NK-92 treated with Interleukin-12 subunit alpha and Interleukin-12 subunit beta, amount 100 ng/mL, for 24 hours (cell line): ENCODE results near the gene ZNF710.
A peak's percentile ranks its signal among the peaks of the same experiment; 100 is the strongest.

Source experiments
- DNase-seq: peaks from one replicate; lab custom pipeline; 2025; lab: John Stamatoyannopoulos, UW

The ZNF710 gene

DNA sequence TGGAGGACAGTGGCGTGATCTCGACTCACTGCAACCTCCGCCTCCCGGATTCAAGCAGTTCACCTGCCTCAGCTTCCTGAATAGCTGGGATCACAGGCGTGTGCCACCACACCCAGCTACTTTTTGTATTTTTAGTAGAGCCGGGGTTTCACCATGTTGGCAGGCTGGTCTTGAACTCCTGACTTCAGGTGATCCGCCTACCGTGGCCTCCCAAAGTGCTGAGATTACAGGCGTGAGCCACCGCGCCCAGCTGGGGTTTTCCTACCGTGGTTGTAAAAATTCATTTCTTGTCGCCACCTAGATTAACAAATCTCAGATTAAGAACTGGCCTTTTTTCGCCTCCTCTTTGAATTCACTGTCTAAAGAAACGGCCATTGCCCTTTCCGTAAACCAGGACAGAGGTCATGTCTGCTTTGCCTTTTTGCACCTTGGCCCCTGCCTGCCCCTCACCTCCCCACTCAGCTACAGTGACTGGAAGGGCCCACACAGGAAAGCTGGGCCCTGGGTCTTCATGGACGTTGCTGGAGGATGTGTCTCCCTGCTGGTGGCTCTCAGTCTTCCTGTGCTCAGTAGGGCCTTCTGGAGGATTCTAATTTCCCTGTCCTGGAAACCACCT is 17.2 kb downstream of the ZNF710 start:
- DNase-seq, result no peak

DNA sequence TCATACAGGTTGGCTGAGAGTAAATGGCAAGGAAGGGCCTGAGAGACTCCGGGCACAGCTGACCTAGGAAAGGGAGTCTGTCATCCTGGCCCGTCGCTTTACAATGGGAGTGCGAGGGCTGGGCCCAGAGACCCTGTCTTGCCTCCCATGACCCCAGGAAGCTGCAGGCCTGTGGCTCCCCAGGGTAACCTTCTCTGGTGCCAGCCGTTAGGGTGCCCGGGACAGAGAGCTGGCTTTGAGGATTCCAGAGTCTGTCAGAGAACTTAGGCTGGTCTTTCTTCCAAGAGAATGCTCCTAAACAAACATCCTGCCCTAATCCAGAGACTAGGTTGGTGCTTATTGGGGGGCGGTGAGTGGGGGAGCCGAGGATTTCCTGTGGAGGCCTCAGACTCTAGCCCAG is 18.5 kb downstream of the ZNF710 start:
- no peak for DNase-seq

DNA sequence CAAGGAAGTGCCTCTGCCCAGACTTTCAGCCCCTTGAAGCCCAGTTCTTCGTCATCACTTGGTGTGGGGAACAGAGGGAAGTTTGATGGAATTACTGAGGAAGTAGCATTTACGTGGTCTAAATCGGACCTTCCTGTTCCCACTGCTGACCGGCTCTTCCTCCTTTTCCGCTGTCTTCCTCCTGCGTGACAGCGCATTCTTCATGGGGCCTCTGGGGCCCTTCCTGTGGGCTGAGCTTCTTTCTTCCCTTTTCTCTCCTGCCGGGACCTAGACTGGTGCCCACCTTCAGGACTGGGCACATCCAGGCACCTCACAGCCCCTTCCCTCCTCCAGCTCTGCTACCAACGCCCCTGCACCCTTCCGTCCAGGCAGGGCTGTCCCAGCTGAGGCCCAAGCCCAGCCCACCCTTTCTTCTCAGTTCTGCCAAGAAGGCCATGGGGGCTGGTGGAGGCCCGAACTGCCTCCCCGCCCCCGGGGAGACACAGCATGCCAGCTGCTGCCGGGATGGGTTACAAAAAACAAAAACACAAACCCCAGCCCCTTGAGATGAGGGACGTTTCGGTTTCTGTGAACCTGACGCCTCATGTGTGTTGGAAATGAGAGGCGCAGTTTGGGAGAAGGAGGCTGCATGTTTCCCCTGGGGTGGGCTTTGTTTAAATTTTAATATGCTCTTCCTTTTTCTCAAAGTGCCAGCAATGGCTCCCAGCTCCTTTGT is 19.1 kb downstream of the ZNF710 start:
- DNase-seq, result no peak

DNA sequence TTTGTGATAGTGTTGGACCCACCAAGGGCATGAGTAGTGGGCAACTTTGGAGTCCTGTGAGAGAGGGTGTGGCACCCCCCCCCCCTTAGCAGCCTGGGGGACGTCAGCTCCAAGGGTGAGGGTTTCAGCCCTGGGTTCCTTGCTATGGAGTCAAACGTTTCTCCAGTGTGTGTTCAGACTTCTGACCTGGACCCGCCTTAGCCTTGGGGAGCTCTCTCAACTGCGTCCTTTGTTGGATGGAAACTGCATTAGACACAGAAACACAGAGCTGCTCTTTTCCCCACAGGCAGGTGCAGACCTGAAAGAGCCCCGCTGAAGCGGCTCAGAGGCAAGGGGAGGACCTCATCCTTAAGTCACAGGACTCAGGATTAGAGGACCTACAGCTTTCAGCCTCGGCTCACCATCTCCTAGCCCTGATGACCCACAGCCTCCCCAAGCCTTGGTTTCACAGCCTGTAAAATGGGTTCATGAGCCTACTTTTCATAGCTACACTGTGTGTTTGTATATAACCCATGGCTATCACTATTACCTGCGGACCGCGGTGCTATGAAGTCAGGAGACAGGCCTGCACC is 19.9 kb downstream of the ZNF710 start:
- DNase-seq, result no peak

DNA sequence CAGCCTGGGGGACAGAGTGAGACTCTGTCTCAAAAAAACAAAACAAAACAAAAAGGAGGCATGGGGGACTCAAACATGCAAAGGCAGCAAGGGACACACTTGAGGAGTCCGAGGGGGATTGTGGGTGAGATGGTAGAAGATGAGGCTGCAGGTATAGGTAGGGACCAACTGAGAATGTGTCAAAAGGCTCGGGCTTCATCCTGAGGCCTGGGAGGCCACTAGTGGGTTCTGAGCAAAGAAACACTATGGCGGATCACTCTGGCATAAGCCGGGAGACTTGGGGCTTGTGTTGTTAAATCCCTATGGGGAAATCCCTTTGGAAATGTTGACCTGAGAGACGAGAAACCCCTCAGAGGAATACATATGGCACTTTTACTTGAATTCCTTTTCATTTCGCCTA is 21.2 kb downstream of the ZNF710 start:
- DNase-seq, result no peak

DNA sequence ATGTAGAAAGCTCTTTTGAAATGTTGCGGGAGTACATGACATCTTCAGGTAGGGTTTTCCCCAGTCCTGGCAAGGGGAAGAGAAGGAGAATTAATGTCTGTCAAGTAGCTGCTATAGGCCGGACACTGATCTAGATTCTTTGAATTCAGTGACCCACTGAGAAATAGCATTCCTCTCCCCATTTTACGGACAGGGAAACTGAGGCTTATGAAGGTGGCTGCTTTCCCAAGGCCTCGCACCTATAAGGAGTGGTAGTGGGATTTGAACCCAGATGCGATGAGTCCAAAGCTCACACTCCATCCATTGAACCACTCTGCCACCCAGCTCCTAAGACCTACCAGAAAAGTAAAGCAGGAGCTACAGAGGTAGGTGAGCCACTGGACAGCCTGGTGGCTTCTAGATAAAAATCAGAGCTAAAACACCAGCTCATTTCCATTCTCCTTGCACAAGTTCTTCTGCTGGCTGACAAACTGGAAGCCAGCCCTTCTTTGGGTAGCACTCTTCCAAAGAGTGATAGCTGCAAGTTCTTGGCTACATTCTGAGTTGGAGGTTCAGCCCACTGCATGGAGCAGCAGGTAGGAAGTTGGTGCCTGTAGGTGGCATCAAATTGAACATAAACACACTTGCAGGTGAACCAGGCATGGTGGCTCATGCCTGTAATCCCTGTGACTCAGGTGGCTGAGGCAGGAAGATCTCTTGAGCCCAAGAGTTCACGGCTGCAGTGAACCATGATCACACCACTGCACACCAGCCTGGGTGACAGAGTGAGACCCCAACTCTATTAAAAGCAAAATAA is 22.0 kb downstream of the ZNF710 start:
- no peak for DNase-seq

DNA sequence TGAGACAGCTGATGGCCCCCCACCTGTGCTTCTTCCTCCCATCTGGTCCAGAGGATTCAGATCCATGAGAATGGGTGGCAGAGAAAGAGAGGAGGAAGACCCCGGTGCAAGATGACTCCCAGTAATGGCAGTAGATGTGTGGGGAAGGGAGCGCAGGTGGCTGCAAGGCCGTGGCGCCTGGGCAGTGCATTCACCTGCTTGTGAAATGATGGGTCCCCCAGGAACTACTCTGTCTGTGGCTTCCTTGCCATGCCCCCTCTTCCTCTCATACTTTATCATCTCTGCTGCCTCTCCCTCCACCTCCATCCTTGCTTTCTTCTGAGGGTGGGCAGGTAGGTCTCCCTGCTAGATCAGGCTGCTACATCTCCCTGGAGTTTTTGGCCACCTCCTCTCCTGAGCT is 23.3 kb downstream of the ZNF710 start:
- no peak for DNase-seq

DNA sequence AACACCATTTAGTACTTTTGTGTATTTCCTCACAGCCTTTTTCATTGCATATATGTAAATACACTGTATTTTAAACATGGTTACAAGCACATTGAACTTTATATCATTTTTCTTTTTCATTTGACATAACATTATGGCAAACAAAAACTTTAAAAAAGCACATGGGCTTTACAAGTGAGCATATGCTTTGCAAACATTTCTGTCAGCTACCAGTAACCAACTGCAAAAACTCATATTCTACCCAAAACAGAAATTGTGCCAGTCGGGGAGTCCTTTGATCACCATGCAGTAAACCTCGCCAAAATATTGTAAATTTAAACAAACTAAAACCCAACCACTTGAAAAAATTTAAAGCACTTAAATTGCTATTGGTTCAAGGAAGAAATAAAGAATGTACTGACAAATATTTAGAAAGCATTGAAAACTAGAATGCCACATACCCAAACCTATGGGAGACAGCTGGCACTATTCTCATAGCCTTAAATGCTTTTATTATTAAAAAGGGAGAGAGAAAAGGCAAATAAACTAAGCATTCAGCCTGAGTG is 24.4 kb downstream of the ZNF710 start:
- no peak for DNase-seq

DNA sequence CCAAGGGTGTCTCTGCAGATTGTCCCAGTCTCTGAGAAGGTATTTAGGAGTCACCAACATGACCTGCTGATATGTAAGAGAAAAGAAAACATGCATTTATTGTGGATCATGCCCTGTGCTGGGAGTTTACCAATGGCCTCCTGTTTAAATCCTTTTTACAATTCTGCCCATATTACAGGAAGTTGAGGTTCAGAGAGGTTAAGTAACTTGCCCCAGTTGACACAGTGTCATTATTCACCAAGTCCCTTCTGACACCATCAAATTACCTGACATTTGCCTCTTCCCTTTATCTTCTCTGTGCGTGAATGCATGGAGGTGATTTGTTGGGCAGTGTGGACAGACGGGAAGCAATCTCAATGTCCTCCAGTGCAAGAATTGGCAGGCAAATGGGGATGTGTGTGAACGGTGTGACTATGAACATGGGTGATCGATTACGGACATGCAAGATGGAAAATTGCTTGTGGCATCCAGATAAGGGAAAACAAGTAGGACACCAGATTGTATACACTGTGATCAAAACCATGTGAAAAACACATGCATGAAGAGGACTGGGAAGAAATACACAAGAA is 27.3 kb downstream of the ZNF710 start:
- DNase-seq, result no peak

DNA sequence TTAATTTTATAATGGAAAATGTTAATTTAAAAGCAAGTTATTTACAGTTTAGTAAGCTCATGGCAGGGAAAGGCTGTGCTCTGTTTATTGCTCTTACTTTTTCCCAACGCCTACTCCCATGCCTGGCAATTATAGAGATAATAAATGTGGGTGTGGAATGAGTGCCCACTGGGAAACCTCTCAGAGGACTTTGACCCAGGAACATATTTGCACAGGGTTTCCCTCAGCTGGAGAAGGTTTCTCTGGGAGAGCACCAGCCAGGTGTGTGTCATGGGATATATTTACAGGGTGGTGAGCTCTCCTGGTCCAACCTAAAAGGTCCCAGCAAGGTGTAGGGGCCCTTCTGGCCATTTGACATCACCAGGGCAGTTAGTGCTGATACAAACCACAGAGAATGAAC is 27.9 kb downstream of the ZNF710 start:
- DNase-seq, result no peak

DNA sequence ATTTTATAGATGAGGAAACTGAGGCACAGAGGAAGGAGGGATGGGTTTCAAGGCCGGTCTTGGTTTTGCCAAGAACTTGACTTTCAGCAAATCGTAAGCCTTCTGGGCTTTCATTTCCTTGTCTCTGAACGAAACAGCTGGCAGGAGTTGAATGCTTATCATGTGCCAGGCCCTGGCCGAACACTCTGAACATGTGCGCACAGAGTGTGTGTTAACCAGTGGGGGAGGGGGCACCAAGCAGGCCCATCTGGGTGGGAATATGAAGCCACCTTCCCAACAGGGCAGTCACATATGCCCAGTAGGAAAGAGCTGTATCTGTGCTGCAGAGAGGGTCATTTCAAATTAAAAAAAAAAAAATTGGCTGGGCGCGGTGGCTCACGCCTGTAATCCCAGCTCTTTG is 29.3 kb downstream of the ZNF710 start:
- no peak for DNase-seq

DNA sequence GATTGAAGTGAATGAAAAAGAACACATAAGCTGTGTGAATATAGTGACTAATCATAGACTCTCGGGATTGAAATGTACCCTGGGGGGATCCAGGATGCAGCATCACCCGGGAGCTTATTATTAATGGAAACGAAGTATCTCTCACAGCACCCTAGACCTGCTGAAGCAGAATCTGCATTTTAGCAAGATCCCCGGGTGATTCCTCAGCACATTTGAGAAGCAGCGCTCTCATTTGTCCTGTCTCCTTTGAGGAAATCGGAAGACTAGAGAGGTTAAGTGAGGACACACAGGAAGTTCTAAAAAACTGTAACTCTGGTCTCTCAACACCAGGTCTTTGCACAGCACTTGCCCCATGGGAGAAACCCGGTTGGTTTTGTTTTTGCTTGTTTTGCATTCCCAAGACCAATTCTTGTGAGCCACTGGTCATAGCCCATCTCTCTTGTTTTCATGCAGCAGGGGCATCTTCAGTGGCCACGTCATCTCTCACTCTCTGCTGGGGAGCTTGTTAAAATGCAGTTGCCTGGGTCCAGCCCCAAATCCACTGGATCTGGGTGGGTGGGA is 30.2 kb downstream of the ZNF710 start:
- DNase-seq, result no peak

DNA sequence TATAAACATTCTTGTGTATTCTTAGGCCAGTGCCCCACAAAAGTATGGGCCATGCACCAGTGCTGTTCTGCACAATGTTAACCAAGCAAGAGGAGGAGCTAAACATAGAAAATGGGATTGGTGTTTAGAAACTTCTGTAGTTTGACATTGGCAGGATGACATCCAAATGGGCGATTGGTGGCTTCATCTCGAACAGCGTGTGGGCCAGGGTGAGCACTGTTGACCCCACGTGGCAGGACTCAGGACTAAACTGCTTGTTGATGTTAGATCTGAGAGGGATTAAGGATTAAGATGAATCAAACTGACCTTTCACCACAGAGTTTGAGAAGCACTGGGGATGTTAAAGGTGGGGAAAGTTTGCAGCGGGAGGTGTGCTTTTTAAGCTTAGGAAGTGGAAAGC is 31.9 kb downstream of the ZNF710 start:
- DNase-seq, result no peak

DNA sequence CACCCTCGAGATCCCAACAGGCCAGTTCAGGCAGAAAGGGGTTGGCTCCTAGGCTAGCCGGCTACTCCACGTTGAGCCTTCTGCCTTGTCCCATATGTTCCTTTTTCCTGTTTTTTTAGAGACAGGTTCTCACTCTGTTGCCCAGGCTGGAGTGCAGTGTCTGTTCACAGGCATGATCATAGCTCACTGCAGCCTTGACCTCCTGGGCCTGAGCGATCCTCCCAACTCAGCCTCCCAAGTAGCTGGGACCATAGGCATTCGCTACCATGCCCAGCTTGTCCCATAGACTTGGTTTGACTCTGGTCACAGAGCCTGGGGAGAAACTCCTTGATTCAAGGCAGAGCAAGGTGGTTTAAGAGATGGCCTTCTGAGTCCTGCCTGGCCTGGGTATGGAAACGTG is 32.3 kb downstream of the ZNF710 start:
- no peak for DNase-seq

DNA sequence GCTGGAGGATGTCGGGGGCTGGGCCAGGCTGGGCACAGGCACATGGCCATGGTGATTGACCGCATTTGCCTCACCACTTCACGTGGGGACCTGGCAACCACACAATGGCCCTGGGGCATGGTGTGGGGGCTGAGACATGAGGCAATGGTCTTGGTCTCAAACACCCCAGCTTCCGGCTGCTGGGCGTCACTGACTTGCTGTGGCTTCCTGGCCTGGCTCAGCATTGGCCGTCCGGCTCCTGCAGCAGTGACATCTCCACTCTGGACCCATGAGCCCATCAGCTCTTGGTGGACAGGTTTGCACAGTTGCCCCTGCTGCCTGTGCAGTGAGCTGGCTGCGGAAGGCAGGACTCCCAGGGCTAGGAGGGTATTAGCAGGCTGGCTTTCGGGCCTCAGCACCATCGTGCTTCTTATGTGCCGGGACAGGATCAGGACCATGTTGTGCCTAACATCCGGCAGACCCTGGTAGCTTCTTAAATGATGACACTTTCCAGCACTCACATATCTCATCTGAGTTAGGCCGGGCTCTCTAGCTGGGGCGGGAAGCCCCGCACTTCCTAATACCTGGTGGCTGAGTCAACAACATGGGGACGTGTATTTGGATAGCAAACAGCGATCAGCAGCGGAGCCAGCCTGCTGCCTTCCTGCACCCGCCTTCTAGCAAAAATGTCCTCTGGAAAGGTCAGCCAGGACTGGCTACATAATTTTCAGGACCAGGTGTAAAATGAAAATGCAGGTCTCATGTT is 34.1 kb downstream of the ZNF710 start:
- DNase-seq, result peak; percentile 93

DNA sequence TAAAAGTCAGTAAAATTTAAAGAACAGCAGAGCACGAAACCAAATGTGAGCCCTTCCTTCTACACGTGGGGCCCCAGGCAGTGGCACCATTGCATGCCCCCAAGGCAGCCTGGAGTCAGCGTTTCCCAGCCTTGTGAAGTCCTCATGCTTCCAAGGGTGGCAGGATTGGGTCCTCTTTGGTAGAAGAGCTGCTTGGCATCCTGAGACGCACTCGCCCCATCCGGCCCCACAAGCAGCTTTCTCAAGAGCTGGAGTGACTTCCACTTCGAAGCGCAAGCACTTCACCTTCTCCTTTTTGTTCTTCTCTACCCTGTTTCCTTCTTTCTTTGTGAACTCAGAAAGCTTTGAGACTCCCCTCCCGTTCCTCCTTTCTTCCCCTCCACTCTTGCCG is 34.7 kb downstream of the ZNF710 start:
- no peak for DNase-seq

DNA sequence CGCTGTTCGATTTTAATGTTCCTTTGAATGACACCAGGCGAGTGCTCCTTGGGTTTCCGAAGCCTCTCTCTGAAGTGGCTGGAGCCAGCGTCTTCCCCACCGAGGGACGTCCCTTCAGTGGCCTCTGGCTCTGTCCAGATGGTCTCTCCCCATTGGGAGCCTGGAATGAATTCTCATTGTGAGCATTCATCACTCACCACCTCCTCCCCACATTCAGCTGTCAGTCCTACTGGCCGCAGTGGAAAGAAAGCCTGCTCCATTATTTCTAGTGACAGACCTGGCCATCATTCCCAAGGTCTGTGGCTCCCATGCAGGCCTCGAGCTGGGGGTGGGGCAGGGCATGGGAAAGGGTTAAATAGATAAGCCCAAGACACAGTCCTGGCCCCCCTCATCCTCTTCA is 35.2 kb downstream of the ZNF710 start:
- DNase-seq, result no peak

DNA sequence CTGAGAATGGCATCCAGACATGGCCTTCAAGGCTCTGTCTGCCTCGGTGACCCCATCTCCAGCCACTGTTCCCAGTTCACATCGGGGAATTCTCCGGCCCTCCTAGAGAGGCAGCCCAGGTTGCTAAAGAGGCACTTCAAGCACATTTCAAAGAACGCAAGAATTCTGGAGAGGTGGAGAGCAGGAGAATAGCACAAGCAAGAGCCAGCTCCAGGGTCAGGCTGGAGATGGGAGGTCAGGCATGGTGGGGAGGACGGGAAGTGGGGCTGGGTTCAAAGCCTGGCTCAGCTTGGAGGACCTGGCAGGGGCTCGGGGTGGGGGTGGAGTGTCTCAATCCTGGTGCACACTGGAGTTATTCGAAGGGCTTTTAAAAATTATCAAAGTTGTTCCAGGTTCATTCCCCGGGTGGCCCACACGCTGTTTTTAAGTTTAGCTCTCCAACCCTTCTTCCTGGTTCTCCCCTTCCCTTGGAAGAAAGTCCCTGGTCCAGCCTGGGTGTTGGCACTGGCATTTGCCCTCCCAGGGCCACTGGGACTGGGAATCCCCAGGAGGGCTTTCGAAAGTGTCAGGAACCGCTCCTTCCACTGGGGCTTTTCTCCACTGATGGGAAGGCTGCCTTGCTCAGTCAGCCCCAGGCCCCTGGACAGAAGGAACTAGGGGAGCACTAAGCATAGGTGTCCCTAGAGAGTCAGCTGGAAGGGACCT is 35.8 kb downstream of the ZNF710 start:
- no peak for DNase-seq

DNA sequence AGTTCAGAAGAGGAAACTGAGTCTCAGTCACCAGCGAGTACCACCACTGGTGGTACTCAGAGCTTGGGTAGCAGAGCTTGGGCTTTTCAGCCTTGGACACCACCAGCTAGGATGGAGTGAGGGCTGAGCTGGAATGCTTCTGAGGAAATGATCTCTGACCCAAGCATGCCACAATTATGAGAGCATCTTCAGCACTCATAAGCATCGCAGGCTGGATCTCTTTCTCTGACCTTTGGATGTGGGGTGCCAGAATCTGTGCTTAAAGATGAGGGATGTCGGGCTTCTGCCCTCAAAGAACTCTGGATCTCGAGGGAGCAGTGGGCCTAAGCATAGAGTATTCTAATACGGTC is 36.4 kb downstream of the ZNF710 start:
- no peak for DNase-seq

DNA sequence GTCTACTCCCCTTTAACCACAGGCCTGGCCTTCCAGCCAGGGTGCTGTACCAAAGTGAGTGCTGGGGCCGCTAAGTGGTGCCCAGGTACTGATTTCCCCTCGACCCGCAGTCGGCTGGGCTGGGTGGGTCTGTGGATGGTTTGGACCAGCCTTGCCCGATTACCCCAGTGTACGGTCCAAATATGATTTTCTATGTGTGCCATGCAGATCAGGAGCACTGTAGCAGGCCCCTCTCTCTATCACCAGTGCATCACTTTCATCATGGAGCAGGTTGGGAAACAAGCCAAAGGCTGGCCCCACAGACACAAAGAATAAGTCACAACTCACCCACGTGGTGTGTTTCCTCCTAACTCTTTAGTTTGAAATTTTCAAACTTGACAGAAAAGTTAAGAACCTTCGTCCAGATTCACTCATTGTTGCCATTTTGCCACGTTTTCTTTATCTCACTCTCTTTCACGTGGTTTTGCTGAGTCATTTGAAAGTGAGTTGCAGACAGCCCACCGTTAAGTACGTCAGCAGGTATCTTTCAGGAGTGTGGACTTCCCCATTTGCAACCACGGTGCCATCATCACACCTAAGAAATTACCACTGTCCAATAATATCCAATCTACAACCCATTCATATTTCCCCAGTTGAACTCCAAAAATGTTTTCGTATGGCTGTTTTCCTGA is 37.0 kb downstream of the ZNF710 start:
- DNase-seq, result peak; percentile 60
